ENCODE results near the gene GUCY2C.

Gene GUCY2C

DNA sequence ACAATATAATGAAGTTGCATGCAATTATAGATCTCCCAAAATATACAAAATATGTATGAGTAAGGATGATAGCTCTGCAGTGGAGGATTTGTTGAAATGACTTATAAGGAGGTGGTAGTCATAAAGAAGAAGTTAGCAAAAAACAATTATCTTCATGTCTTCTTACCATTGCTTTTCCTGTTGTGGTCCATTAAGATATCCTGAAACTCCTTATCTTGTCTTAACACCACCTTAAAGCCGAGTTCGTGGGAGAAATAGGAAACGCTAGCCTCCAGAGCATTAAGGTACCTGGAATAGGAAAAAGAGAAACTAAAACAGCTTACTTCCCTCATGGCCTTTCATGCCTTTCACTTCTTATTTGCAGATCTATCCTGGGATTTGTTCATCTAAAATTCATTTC, 15.2 kb downstream of the GUCY2C start:
- no peak for DNase-seq

DNA sequence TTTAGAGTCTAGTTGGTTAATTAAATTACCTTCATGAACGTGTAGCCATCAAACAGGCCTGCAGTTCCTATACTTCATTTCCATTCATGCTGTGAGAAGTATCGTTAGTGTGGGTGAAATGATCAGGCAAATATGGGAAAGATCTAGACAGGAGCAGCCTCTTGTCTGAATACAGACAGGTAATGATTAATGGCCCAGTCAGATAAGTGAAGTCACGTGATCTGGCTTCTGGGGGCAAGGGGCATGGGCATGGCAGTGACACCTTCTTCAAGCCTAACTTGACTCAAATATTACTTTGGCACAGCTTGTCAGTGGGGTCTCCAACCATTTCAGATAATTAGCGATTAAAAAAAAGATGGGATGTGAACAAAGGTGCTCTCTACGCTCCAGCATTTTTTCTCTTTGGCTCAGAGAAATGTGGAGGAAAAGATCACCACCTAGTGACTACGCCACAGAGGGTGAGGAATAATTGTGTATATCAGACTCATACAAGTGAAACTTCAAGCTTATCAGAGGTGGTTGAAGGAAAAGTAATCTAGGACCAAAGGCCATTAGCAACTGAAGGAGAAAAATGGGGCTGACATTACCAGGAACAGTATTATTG, 17.8 kb downstream of the GUCY2C start:
- DNase-seq = no peak

DNA sequence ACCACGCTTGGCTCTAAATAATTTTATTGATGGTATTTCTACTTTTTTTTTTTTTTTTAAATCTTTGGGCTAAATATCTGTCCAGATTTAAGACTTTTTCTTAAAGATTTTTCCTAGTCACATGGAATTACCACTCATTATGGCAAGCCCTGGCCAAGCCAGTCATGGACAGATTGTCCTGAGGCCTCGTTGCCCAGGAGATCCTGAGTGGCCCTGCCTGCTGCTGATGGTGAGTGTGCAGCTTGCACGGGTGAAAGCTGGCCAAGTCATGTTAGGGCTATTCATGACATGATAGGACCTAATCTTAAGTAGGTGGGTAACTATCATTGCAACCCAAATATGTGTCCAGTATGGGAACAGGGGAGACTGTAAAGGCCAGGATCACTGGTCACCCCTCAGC, 27.8 kb downstream of the GUCY2C start:
- DNase-seq = no peak

DNA sequence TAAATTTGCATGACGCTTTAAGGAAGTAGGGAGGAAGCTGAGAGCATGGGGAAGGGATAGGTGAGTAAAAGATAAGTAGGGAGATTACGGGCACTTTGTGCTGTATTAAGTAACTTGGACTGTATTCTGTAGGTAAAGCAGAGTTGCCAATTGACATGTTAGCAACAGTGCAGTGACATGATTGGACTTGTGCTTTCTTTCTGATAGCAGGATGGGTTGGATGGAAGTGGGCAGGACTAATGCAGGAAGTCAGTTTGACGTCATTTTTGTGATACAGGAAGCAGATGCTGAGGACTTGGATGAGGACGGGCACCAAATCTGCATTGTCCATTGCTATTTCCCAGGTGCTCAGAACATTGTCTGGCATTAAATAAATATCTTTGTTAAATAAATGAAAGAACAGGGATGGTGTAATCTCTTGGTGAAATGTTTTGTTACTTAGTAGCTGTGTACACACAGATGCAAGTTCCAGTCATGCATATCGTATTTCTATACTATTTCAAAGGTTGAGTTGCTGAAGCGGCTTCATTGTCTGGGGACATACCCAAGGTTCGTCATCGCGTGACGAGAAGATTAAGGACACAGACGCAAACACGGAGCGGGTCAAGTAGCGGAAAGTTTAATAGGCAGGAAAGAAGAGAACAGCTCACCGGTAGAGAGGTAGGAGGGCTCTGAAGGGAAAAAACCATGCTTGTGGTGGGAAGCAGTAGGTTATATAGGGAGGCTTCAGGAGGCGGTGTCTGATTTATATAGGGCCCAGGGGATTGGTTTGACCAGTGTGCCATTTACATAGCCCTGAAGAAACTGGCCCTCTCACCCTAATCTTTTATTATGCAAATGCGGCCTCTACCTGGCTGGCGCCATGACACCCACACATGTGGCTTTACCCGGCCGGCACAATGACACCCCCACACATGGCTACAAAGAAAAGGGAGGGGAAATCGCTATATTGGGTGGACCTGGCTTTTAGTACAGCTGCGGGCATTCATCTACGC, 30.7 kb downstream of the GUCY2C start:
- DNase-seq = no peak

DNA sequence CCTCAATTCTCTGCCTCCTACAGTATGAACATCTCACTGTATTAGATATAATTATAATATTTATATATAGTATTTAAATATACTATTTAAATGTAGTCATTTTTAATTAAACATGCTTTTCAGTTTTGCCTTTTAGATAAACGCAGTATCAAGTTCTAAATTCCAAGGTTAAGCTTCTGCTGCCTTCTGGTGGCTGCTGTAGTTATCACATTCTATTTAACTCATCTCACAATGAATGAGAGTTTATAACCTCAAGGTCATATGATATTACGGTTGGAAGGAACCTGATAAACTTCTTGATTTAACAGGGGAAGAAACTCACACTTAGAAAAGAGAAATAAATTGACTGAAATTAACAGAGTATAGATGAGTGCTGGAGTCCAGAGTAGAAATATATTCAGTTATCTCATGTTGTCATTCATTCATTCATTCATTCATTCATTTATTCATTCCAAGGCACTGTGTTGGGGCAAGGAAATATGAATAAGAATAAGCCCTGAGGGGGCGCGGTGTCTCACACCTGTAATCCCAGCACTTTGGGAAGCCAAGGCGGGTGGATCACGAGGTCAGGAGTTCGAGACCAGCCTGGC, 31.9 kb downstream of the GUCY2C start:
- no peak for DNase-seq

DNA sequence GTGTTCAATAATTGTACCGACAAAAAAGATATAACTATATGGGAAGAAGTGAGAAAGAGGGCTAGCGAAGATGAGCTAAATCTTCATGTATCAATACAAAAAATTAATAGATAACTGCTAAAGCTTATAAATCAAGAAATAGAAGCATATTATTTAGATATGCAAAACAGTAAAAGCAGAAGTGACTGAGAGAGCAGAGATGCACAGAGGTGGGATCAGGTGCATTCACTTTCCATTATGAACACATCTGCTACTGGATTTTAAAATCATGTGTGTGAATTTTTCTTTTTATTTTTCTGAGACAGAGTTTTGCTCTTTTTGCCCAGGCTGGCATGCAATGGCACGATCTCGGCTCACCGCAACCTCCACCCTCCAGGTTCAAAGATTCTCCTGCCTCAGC, 33.4 kb downstream of the GUCY2C start:
- DNase-seq = no peak

DNA sequence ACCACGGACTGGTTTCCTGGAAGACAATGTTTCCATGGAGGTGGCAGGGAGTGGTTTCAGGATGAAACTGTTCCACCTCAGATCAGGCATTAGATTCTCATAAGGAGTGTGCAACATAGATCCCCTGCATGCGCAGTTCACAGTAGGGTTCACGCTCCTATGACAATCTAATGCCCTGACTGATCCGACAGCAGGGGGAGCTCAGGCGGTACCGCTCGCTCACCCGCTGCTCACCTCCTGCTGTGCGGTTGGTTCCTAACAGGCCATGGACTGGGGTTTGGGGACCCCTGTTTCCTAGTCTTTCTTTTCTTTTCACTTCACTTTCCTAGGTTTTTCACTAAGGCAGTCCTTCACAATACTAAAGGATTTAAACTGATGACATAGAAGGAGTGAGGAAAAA, 39.6 kb downstream of the GUCY2C start:
- DNase-seq = no peak

DNA sequence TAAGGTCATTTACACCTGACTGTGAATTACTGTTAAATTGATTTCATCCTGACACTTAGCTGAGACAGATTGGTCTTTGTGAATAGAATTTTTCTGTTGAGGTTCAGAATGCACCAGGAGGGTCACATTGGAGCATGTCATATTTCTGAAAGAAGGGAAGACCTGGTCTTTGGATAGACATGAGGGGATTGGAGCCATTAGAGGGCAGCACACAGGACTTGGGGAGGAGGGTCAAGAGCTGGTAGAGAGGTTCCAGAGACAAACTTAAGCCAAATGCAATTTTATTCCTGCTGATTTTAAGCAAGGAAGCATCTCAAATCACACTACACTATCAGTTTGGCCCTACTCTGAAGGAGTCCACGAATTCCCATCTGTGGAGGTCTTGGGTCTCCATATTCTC, 41.1 kb downstream of the GUCY2C start:
- no peak for DNase-seq

DNA sequence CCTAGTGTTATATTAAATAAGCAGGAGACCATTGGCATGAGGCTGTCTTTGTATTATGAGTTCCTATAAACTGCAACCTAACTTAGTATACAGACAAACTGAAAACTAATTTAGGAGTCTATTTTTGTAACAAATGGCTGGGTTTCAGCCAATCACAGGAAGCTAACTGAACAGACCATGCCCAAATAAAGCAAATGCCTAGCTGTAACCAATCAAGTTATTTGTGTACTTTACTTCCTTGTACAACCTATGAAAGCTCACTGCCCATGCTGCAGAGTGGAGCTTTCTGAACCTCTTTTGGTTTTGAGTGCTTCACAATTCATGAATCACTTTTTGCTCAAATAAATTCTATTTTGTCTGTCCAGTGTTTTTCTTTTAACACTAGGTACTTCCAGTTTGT, 41.6 kb downstream of the GUCY2C start:
- DNase-seq = no peak

DNA sequence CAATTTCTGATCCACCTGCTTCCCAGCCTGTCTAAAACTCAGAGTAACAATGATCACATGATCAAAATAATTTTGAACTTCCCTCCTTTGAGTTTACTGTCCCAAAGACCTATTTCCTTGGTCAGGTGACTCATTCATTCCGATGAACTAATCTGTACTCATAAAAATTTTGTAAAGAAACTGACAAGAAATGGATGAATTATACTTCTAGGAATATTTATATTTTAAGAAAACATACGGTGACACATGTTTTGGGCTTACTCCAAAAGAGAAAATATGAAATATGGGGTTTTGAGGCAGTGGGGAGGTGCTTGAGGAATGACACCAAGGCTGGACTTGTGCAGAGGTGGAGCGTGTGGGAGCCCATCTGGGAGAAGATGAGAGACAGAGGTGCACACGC, 42.0 kb downstream of the GUCY2C start:
- no peak for DNase-seq

DNA sequence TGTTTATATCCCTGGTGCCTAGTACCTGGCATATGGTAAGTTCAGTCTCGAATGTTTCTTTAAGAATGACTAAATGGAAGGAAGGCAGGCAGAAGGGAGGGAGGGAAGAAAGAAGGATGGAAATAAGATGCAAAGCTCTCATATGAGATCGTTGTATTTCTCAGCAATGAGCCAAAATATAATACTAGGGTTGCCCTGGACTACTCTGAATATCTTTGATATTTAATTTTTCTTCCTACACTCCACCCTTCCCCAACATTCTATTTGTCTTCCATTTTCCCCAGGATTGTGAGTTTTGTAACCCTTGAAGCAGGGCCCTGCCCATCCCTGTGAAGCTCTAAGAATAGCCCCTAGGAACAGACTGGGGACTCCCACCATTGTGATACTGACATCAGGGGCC, 43.9 kb downstream of the GUCY2C start:
- no peak for DNase-seq

DNA sequence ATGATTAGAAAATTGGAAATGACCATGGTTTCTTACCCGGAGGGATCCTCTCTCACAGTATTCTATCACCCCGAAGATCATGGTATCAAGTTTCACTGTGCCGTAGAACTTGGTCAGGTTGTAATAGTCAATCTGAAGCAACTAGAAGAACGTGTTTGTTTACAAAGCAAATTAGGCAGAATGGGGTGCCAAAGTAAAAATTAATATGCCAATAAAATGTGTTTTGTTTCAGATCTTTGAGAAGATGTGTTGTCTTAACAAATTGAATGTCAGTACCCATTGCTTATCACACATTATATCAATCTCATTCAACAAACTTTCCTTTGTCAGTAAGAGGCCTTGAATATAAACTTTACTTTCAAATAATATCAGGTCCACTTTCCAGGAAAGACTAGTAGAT, 45.0 kb downstream of the GUCY2C start:
- no peak for DNase-seq

DNA sequence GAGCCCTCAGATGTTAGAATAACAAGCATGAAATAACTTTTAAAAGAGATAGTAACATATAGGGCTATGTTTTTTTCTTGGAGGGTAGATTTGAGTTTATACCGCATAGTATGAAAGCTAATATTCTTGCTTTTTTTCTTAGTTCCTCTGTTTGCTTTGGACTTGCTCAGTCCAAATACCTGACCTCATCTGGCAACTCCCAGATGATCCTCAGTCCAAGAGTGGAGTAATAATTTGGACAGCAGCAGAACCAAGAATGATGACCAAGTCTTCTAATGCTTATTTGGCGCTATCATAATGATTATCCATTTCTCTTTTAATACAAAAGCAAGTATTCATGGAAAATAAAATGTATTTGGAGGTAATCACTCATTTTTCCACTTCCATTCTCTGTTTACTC, 45.6 kb downstream of the GUCY2C start:
- DNase-seq = no peak

DNA sequence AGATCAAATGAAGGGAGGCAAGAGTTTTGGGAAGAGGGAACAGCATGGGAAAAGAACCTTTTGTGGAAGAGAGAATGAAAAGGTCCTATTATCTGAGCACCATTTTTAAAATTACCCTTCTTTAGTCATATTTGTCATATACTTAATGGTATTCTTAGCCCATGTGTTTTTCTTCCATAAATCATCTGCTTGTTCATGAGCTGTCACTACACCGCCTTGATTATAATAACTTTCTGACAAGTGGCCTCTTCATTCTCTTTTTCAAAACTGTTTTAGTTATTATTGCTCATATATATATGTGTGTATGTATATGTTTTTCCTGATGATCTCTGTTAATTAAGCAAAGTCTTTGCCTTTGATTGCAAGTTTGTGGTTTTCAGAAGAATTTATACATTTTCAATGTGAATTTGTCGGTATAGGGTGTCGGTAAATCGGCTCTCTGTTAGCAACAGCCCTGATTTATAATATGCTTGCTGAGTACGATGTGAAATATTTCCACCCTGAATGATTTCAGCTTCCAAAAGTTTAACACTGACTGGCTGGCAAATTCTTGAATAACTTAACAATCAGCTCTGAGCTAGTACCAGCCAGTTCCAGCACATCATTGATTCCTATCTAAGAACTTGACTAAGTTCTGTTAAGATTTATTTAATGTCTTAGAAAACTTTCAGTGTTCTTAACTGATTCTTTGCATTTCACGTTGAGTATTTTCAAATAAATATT, 49.2 kb downstream of the GUCY2C start:
- no peak for DNase-seq

DNA sequence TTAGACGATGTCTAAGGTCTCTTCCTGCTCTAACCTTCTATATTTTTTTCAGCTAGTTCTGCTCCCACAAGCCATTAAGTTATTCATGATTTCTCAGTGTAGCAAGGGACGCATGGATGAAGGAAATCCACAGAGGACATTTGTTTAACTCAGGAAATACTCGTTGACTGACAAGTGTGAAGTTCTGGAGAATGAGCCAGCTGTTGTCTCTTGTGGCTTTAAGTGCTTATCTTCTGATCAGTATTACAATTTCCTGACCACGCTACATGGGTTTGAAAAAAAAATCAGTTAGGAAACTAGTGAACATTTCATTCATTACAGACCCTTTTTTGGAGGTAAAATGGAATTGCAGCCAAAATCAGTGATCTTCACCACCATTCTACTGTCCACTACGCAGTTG, 53.1 kb downstream of the GUCY2C start:
- DNase-seq = no peak

DNA sequence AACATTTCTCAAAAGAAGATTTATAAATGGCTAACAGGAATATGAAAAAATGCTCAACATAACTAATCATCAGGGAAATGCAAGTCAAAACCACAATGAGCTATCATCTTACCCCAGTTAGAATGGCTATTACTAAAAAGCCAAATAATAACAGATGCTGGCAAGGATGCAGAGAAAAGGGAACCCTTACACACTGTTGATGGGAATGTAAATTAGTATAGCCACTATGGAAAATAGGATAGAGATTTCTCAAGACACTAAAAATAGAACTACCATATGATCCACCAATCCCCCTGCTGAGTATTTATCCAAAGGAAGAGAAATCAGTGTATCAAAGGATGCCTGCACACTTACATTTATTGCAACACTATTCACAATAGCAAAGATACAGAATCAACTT, 58.3 kb downstream of the GUCY2C start:
- no peak for DNase-seq

DNA sequence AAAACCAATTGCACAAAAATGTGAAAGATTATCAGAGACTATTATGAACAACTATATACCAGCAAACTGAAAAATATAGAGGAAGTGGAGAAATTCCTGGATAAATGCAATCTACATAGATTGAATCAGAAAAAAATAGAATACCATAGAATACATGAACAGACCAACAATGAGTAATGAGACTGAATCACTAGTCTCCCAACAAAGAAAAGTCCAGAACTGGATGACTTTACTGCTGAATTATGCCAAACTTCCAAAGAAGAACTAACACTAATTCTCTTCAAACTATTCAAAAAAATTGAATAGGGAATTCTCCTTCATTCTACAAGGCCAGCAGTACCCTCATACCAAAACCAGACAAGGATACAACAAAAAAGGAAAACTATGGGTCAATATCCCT, 60.6 kb downstream of the GUCY2C start:
- no peak for DNase-seq

DNA sequence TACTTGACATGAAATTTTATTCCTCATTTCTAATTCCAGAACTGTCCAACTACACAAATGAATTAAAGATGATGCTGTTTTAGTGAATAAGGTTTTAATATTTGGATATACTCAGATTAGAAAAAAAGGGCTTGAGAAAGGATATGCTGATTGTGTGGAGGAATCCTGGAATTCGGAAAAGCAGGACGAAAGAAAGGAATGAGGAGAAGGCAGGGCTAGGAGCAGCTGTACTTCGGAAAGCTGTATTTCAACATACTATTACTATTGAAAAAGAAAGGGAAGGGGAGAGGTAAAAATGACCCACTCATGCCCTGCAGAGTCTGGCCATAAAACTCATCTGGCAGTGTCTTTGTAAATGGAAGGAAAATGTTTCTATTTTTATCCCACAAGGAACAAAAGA, 65.6 kb downstream of the GUCY2C start:
- DNase-seq = no peak

DNA sequence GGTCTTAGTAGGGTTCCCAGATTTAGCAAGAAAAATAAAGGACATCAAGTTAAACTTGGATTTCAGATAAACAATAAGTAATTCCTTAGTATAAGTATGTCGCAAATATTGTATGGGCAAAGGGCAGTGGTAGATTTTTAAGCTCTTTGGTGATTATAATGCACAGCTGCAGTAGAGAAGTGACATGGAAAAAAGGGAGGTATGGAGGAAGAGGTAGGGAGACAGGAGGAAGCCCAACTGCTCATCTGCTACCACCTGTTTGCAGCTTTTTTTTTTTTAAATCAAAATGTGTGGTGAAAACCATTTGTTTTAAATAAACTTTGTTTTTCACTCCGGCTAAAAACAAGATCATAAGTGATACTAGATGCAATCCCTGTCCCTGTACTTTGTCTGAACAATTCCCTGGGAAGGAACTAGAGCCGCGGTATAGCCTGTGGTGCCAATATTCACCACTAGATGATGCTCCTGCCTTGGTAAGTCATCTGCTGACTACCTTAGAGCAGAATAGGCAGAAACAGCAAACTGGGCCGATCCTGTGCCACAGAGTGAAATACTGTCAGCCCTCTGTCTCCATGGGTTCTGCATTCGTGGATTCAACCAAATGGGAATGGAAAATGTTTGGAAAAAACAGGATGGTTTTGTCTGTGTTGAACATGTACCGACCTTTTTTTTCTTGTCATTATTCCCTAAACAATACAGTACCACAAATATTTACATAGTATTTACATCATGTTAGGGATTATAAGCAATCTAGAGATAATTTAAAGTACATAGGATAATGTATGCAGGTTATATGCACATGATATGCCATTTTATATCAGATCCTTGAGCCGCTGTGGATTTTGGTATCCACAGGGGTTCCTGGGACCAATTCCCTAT, 66.3 kb downstream of the GUCY2C start:
- DNase-seq = peak; percentile 41

DNA sequence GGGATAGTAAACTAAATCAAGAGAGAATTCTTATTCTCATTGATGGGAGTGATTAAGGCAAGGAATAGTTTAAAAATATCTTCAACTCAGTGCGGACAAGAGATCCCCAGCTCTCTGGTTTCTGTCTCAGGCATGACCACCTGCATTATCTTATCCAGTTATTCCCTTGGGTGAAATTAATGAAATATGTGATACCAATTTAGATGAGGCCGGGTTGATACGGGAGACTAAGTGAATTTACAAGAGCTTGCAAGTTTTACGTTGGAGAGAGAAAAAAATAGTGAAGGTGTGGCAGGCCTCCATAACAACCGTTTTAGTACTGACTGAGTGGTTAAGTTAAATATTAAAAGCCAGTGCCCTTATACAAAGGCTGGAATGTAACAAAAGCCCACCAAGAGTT, 67.6 kb downstream of the GUCY2C start:
- DNase-seq = no peak

DNA sequence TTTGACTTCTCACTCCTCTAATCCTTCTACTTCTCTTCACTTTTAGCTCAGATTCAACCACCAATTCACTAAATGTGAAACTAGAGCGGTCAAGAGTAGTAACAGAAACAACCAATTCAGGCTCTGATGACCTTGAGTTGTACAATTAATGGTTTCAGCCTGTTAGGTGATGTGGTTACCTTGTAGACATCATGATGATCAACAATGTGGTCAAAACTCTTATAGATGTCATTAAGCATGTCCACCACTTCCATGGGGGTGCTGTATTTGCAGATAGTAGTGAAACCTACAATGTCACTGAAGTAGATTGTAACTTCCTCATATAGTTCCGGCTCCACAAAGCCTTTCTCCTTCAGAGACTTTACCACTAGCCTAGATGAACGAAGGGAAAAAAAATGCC, 74.6 kb downstream of the GUCY2C start:
- DNase-seq = no peak

DNA sequence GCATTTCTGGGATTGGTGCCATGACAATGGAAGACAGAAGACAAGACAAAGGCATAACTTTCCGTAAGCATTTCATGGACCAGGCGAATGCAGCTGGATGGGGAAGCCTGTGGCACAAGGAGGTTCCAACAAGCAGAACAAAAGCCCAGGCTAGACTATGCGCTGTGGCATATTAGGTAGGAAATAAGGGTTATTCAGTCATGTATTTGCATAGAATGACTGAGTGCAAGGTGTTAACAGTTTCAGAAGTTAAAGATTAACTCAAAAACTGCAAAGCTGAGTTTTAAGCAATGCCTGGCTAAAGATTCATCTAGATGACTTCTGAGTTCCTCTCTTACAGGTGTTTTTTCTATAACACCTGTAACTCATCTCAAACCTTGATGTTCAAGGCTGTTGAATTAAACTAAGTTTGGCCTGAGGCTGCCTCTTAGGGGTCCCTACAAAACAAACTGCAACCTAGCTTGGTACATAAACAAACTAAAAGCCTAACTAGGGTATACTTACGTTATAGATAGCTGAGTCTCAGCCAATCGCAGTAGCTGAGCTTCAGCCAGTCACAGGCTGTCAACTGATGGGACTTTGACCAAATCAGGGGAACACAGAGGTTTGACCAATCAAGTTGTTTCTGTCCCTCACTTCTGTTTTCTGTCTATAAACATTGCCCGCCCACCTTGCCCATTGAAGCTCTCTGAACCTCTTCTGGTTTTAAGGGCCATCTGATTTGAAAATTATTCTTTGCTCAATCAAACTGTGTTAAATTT, 76.5 kb downstream of the GUCY2C start:
- no peak for DNase-seq

Measured in stimulated activated CD4-positive, alpha-beta T cell treated with anti-CD3 and anti-CD28 coated beads, Interleukin-12 subunit alpha, Interleukin-12 subunit beta, amount 100 ng/mL, for 4 hours (primary cell).